HepG2 (cell line): ENCODE measurements around the gene TMED5.

Source experiments
- ESRRA ChIP-seq: sonication (generic); formaldehyde crosslinking; IDR thresholded peaks from 2 replicates; pipeline ENCODE4 v1.5.1; 2020; ENCODE audit warnings: mild to moderate bottlenecking, low read depth, missing genetic modification reagents
- GFI1 ChIP-seq: sonication (generic); formaldehyde crosslinking; IDR thresholded peaks from 2 replicates; pipeline ENCODE4 v1.5.0; 2020; ENCODE audit warnings: missing genetic modification reagents, mild to moderate bottlenecking, borderline replicate concordance
- IKZF1 ChIP-seq: fragments of 450-650 bp; IDR thresholded peaks from 2 replicates; pipeline ENCODE4 v1.7.1; 2016
- ZNF720 ChIP-seq: sonication (generic); formaldehyde crosslinking; IDR thresholded peaks from 2 replicates; pipeline ENCODE4 v1.4.0; 2020; ENCODE audit warnings: missing genetic modification reagents
- ZNF747 ChIP-seq: sonication (generic); formaldehyde crosslinking; IDR thresholded peaks from 2 replicates; pipeline ENCODE4 v1.8.1; 2023; ENCODE audit warnings: missing genetic modification reagents, mild to moderate bottlenecking, borderline replicate concordance
- ZNF780A ChIP-seq: sonication (generic); formaldehyde crosslinking; IDR thresholded peaks from 2 replicates; pipeline ENCODE4 v1.8.0; 2022; ENCODE audit warnings: mild to moderate bottlenecking, missing genetic modification reagents, moderate library complexity
- TF ChIP-seq, protein P1 (sequence below), 2 experiments: IDR thresholded peaks; 2 replicates each; pipeline ENCODE4 v1.6.1; 2011 to 2012; ENCODE audit warnings: low read length in 2 of 2, borderline replicate concordance in 1 of 2, low read depth in 1 of 2, mild to moderate bottlenecking in 1 of 2, moderate library complexity in 1 of 2

DNA sequence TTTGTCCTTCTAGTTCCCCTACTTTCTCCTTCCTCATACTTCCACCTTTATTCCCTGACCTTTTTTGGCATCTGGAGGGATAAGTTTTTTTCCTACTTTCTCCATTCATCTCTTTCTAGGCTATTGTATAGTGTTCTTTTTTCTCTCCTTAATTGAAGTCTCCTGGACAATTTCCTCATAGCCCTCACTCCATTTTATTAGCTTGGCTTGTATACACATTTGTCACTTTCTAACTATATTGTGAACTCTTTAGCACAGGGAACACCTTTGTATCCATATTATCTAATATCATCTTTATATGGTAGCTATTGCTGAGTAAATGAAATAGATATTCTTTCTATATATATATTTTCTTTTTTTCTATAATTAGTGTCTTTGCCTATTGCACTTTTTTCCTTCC lies 47.6 kb downstream of the TMED5 start:
- TF ChIP-seq ZNF780A (CRISPR knock-in tag): no peak
- TF ChIP-seq, protein P1, sequence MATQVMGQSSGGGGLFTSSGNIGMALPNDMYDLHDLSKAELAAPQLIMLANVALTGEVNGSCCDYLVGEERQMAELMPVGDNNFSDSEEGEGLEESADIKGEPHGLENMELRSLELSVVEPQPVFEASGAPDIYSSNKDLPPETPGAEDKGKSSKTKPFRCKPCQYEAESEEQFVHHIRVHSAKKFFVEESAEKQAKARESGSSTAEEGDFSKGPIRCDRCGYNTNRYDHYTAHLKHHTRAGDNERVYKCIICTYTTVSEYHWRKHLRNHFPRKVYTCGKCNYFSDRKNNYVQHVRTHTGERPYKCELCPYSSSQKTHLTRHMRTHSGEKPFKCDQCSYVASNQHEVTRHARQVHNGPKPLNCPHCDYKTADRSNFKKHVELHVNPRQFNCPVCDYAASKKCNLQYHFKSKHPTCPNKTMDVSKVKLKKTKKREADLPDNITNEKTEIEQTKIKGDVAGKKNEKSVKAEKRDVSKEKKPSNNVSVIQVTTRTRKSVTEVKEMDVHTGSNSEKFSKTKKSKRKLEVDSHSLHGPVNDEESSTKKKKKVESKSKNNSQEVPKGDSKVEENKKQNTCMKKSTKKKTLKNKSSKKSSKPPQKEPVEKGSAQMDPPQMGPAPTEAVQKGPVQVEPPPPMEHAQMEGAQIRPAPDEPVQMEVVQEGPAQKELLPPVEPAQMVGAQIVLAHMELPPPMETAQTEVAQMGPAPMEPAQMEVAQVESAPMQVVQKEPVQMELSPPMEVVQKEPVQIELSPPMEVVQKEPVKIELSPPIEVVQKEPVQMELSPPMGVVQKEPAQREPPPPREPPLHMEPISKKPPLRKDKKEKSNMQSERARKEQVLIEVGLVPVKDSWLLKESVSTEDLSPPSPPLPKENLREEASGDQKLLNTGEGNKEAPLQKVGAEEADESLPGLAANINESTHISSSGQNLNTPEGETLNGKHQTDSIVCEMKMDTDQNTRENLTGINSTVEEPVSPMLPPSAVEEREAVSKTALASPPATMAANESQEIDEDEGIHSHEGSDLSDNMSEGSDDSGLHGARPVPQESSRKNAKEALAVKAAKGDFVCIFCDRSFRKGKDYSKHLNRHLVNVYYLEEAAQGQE (IDR thresholded peaks at IDR 0.05; ENCODE audit: borderline replicate concordance in 1 of 2, low read depth in 1 of 2, low read length in 2 of 2): no peak
- TF ChIP-seq GFI1 (CRISPR knock-in tag): no peak
- no peak for TF ChIP-seq IKZF1
- no peak for TF ChIP-seq ESRRA (CRISPR knock-in tag)
- TF ChIP-seq ZNF747 (CRISPR knock-in tag): no peak
- no peak for TF ChIP-seq ZNF720 (CRISPR knock-in tag)
